ENCODE results near the gene WDR7. TPM values are rescaled to one million over a fixed set of nuclear protein-coding genes. Genes with fewer than 3 reads are reported as not detected.

Gene WDR7
- total and polyA plus RNA-seq, 9 of the 15 experiments (the other 6 are each of a cell fraction or from before 2014, with no cell fraction given): 1.4 to 9.4 (median 5.3) TPM

DNA sequence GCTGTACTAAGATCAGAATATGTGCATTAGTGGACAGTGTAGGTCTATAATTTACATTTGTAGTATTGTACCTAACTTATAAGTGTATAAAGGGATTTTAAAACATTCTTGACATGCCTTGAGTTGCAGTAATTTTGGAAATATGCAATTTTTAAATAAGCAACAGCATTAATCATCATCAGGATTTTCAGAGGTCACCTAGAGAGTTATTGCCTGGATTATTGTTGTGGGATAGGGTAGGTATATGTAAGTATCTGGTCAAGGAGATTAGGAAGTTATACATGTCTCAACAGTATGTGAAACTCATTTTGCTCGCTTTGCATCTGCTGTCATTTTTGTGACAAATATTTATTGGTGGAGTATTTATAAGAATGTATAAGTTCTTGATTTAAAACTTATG lies 184.2 kb downstream of the WDR7 start:
- H3K9me1 ChIP-seq (ENCODE audit: control insufficient read depth, insufficient read depth, low read length): no peaks in the 10 kb centered on the region
- intact Hi-C loops (cut with micrococcal nuclease) (no loop called here), in situ Hi-C loops (cut with MboI) (no loop called here)
- CTCF ChIA-PET (ENCODE audit: low intra/inter-chr PET ratio): no interaction called here
- FAIRE-seq (no peak), ATAC-seq (no peak), DNase-seq (ENCODE audit: extremely low read depth in 1 of 4, low spot score in 3 of 4) (no peak)
- WGBS (ENCODE audit: insufficient coverage, low coverage, missing lambda C conversion rate): 38% methylated on average over 1 of the region's 1 CpG
- no TSS peak for BruUV-seq (replicated peaks)
- H3K4me1 ChIP-seq (replicated peaks in 1 of 2; ENCODE audit: control insufficient read depth in 2 of 2, insufficient read depth in 2 of 2, low read length in 2 of 2): no peaks in the 10 kb centered on the region
- no peak overlapping the region for H3K4me2 ChIP-seq (ENCODE audit: insufficient read depth, low read length)
- H3K27ac ChIP-seq (ENCODE audit: extremely low read depth, low read depth, low read length): no peak overlapping the region
- H3K9me3 ChIP-seq (replicated peaks; ENCODE audit: control insufficient read depth, insufficient read depth, low read depth, low read length): no peaks in the 10 kb centered on the region
- no peaks in the 10 kb centered on the region for H3K27me3 ChIP-seq (ENCODE audit: control insufficient read depth in 2 of 2, insufficient read depth in 2 of 2, low read length in 2 of 2)
- H3K79me2 ChIP-seq (ENCODE audit: control insufficient read depth, insufficient read depth, low read length): no peaks in the 10 kb centered on the region
- H4K20me1 ChIP-seq (replicated peaks; ENCODE audit: control insufficient read depth, insufficient read depth, low read length): no peaks in the 10 kb centered on the region
- no peak overlapping the region for H2AFZ ChIP-seq (ENCODE audit: low read depth, low read length)
- H3K36me3 ChIP-seq (ENCODE audit: control insufficient read depth, insufficient read depth, low read length): no peaks in the 10 kb centered on the region
- H3K9ac ChIP-seq (ENCODE audit: insufficient read depth in 1 of 2, low read depth in 2 of 2, low read length in 2 of 2): no peak overlapping the region
- H3K4me3 ChIP-seq: no peak overlapping the region
- no peak for TF ChIP-seq RBM34 (IDR thresholded peaks at IDR 0.05; ENCODE audit: borderline replicate concordance, insufficient read depth, low read length)
- no peak for TF ChIP-seq TAF7 (tag; IDR thresholded peaks at IDR 0.05)
- TF ChIP-seq ZNF224 (CRISPR knock-in tag; IDR thresholded peaks at IDR 0.05): no peak
- TF ChIP-seq, protein P1, sequence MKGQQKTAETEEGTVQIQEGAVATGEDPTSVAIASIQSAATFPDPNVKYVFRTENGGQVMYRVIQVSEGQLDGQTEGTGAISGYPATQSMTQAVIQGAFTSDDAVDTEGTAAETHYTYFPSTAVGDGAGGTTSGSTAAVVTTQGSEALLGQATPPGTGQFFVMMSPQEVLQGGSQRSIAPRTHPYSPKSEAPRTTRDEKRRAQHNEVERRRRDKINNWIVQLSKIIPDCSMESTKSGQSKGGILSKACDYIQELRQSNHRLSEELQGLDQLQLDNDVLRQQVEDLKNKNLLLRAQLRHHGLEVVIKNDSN (CRISPR knock-in tag; IDR thresholded peaks at IDR 0.05): no peak
- no peak for TF ChIP-seq NFIX (CRISPR knock-in tag; IDR thresholded peaks at IDR 0.05; ENCODE audit: low read depth)
- POLR2A ChIA-PET: no interaction called here

DNA sequence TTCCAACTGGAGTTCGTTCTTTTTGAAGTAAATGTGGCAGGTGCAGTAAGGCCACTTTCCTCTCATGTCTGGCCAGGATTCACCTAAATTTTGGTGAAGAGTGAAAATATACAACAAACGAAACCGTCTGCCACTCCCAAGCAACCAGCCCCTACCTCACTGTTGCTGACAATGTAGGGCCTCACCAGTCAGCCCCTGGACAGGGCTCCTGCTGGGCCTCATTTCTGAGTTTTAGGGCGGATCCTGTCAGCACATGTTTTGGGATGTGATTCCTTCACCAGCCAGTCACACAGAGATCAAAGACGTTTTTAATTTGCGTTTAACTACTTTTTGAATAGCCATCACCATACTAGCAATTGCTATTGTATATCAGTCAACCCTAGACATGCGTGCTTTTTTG lies 185.0 kb downstream of the WDR7 start:
- no peak for DNase-seq (ENCODE audit: extremely low read depth in 1 of 4, low spot score in 3 of 4)
- no peak for FAIRE-seq

More for the DNA sequence above, 185.0 kb downstream of the WDR7 start:
- in situ Hi-C loops (cut with MboI): no loop called here
- H3K27ac ChIP-seq (ENCODE audit: extremely low read depth, low read depth, low read length): no peak overlapping the region
- H3K9me3 ChIP-seq (replicated peaks; ENCODE audit: control insufficient read depth, insufficient read depth, low read depth, low read length): no peaks in the 10 kb centered on the region
- H2AFZ ChIP-seq (ENCODE audit: low read depth, low read length): no peak overlapping the region
- no peaks in the 10 kb centered on the region for H3K36me3 ChIP-seq (ENCODE audit: control insufficient read depth, insufficient read depth, low read length)
- no peaks in the 10 kb centered on the region for H4K20me1 ChIP-seq (replicated peaks; ENCODE audit: control insufficient read depth, insufficient read depth, low read length)
- H3K27me3 ChIP-seq (ENCODE audit: control insufficient read depth in 2 of 2, insufficient read depth in 2 of 2, low read length in 2 of 2): no peaks in the 10 kb centered on the region
- ChIA-PET CTCF (ENCODE audit: low intra/inter-chr PET ratio) (no interaction called here), POLR2A (no interaction called here)
- H3K9me1 ChIP-seq (ENCODE audit: control insufficient read depth, insufficient read depth, low read length): no peaks in the 10 kb centered on the region
- ATAC-seq: no peak
- no peak overlapping the region for H3K4me3 ChIP-seq
- BruUV-seq (replicated peaks): no TSS peak
- H3K4me2 ChIP-seq (ENCODE audit: insufficient read depth, low read length): no peak overlapping the region
- no peak overlapping the region for H3K9ac ChIP-seq (ENCODE audit: insufficient read depth in 1 of 2, low read depth in 2 of 2, low read length in 2 of 2)
- H3K79me2 ChIP-seq (ENCODE audit: control insufficient read depth, insufficient read depth, low read length): no peaks in the 10 kb centered on the region
- TF ChIP-seq POLR2H (tag; IDR thresholded peaks at IDR 0.05; ENCODE audit: low read depth): no peak
- intact Hi-C loops (cut with micrococcal nuclease): no loop called here
- 35% methylated on average over 7 of the region's 7 CpGs for WGBS (ENCODE audit: insufficient coverage, low coverage, missing lambda C conversion rate)
- no peaks in the 10 kb centered on the region for H3K4me1 ChIP-seq (replicated peaks in 1 of 2; ENCODE audit: control insufficient read depth in 2 of 2, insufficient read depth in 2 of 2, low read length in 2 of 2)

All from K562 (cell line).